Measurements from ENCODE around the gene C5orf58.
"Not testable (repeated sequence)": the region's sequence is repeated elsewhere in the genome, so short reads cannot be mapped to it uniquely, and the experiment has no call there.

GRCh38 chr5:170248931-170249227 lies 16.1 kb downstream of the C5orf58 start:
- not testable (repeated sequence) for TF ChIP-seq EZH2 (IDR thresholded peaks at IDR 0.05; ENCODE audit: borderline replicate concordance, low read length); CTCF (IDR thresholded peaks at IDR 0.05; ENCODE audit: low read length)

All from OCI-LY1 (cell line).